Lower leg skin (tissue), 3 donors: ENCODE results near the gene AQP5.

Experiments
- CTCF ChIP-seq, 3 donors: fragments of 450-650 bp; IDR thresholded peaks; one replicate each; pipeline ENCODE4 v1.5.1; 2016; ENCODE audit warnings: antibody characterized with exemption in 3 of 3, mild to moderate bottlenecking in 3 of 3, moderate library complexity in 2 of 3
- POLR2A ChIP-seq, 2 donors: fragments of 450-650 bp; IDR thresholded peaks; one replicate each; pipeline ENCODE4 v1.6.1; 2016 to 2017; ENCODE audit warnings: antibody characterized with exemption in 2 of 2, mild to moderate bottlenecking in 1 of 2, moderate library complexity in 1 of 2

- TF ChIP-seq CTCF (IDR thresholded peaks at IDR 0.05) (no peak), POLR2A (IDR thresholded peaks at IDR 0.05) (no peak)
Measured at GRCh38 chr12:49948866-49949845, 12.5 kb upstream of the AQP5 start.
